Measurements from ENCODE around the gene PDE3A. TPM values are rescaled to one million over a fixed set of nuclear protein-coding genes. Genes with fewer than 3 reads are reported as not detected.

Gene PDE3A
- total RNA-seq, 1 donor from 2014 or later = under 0.01 TPM

DNA sequence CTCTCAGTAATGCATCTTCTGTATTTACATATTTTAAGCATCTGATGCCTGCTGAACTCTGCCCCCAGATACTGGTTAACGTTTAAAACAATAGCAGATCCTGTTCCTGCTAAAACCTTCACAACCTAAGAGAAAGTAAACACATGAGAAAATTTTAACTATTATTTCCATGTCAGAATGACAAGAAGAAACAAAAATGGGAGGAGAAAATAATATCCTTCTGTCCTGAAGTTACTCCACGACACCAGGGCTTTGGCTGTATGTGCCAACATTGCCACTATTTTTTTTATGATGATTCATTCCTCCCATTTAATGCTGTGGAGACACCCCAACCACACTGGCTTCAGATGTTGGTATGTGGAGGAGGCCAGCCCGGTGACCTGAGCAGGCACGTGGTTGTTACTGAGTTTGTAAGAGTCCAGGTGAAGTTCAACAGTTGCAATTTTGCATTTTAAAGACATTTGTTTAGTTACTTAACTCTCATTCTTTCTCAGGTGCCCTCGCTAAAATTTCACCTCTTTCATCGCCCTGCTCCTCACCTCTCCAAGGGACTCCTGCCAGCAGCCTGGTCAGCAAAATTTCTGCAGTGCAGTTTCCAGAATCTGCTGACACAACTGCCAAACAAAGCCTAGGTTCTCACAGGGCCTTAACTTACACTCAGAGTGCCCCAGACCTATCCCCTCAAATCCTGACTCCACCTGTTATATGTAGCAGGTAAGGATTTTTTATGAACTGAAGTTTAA is 261.2 kb downstream of the PDE3A start:
- peak; percentile 61 for DNase-seq (ENCODE audit: low read depth)
- H3K4me3 ChIP-seq (ENCODE audit: low read depth, low read length) = no peak overlapping the region
- no peak for FAIRE-seq

GRCh38 chr12:20631711-20632110 is 263.4 kb downstream of the PDE3A start:
- no peak for DNase-seq (ENCODE audit: low read depth)
- H3K4me3 ChIP-seq (ENCODE audit: low read depth, low read length) = no peak overlapping the region
- TF ChIP-seq, protein P1, sequence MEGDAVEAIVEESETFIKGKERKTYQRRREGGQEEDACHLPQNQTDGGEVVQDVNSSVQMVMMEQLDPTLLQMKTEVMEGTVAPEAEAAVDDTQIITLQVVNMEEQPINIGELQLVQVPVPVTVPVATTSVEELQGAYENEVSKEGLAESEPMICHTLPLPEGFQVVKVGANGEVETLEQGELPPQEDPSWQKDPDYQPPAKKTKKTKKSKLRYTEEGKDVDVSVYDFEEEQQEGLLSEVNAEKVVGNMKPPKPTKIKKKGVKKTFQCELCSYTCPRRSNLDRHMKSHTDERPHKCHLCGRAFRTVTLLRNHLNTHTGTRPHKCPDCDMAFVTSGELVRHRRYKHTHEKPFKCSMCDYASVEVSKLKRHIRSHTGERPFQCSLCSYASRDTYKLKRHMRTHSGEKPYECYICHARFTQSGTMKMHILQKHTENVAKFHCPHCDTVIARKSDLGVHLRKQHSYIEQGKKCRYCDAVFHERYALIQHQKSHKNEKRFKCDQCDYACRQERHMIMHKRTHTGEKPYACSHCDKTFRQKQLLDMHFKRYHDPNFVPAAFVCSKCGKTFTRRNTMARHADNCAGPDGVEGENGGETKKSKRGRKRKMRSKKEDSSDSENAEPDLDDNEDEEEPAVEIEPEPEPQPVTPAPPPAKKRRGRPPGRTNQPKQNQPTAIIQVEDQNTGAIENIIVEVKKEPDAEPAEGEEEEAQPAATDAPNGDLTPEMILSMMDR (IDR thresholded peaks at IDR 0.05; ENCODE audit: insufficient read depth, low read length, severe bottlenecking) = no peak
- no peaks in the 10 kb centered on the region for H3K27me3 ChIP-seq (ENCODE audit: control insufficient read depth, insufficient read depth, low read length)
- no peaks in the 10 kb centered on the region for H3K36me3 ChIP-seq (ENCODE audit: control insufficient read depth, insufficient read depth, low read length)
- no peak for FAIRE-seq

More for the DNA sequence above, 261.2 kb downstream of the PDE3A start:
- H3K27me3 ChIP-seq (ENCODE audit: control insufficient read depth, insufficient read depth, low read length) = no peaks in the 10 kb centered on the region
- no peaks in the 10 kb centered on the region for H3K36me3 ChIP-seq (ENCODE audit: control insufficient read depth, insufficient read depth, low read length)
- TF ChIP-seq, protein P1 (IDR thresholded peaks at IDR 0.05; ENCODE audit: insufficient read depth, low read length, severe bottlenecking) = no peak

- no peaks in the 10 kb centered on the region for H3K27me3 ChIP-seq (ENCODE audit: control insufficient read depth, insufficient read depth, low read length)
- H3K4me3 ChIP-seq (ENCODE audit: low read depth, low read length) = no peak overlapping the region
- H3K36me3 ChIP-seq (ENCODE audit: control insufficient read depth, insufficient read depth, low read length) = no peaks in the 10 kb centered on the region
- no peak for FAIRE-seq
- no peak for DNase-seq (ENCODE audit: low read depth)
- TF ChIP-seq, protein P1 (IDR thresholded peaks at IDR 0.05; ENCODE audit: insufficient read depth, low read length, severe bottlenecking) = no peak
Observed at GRCh38 chr12:20641106-20641505, 272.8 kb downstream of the PDE3A start.

DNA sequence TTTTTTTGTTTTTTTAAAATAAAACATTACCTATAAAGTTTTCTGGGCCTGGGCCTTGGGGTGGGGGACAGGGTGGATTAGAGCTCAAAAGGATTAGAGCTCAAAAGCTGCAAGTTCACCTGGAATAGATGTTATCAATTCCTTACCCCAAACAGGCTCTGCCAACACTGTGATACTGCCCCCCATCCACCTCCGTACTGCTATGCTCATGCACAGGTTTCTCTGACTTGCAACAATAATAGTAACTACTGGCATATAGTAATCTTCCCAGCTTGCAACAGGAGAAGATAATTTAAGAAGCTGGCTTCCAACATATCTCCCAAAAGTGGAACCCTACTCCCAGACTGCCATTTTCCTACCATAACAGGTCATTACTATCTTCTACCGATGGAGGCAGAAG is 275.5 kb downstream of the PDE3A start:
- DNase-seq (ENCODE audit: low read depth) (no peak), FAIRE-seq (no peak)
- Histone ChIP-seq H3K4me3 (ENCODE audit: low read depth, low read length) (no peak overlapping the region), H3K27me3 (ENCODE audit: control insufficient read depth, insufficient read depth, low read length) (no peaks in the 10 kb centered on the region), H3K36me3 (ENCODE audit: control insufficient read depth, insufficient read depth, low read length) (no peaks in the 10 kb centered on the region)
- TF ChIP-seq, protein P1 (IDR thresholded peaks at IDR 0.05; ENCODE audit: insufficient read depth, low read length, severe bottlenecking) = no peak

GRCh38 chr12:20646239-20646827 is 278.0 kb downstream of the PDE3A start:
- Histone ChIP-seq H3K36me3 (ENCODE audit: control insufficient read depth, insufficient read depth, low read length) (no peaks in the 10 kb centered on the region), H3K27me3 (ENCODE audit: control insufficient read depth, insufficient read depth, low read length) (no peaks in the 10 kb centered on the region), H3K4me3 (ENCODE audit: low read depth, low read length) (no peak overlapping the region)
- FAIRE-seq = no peak
- TF ChIP-seq, protein P1 (IDR thresholded peaks at IDR 0.05; ENCODE audit: insufficient read depth, low read length, severe bottlenecking) = peak; percentile 43
- peak; percentile 43 for DNase-seq (ENCODE audit: low read depth)

Measured in bronchial epithelial cell (primary cell).